Activated CD4-positive, alpha-beta T cell treated with anti-CD3 and anti-CD28 coated beads, Interleukin-2, amount 50 U/mL, for 48 hours (primary cell): Measurements from ENCODE around the gene PRKAR1B.
"Not testable (repeated sequence)": the region's sequence is repeated elsewhere in the genome, so short reads cannot be mapped to it uniquely, and the experiment has no call there.

Experiments
- DNase-seq, 2 experiments: peaks; one replicate each; pipeline ENCODE4 v3.0.0-alpha.2; 2020

The PRKAR1B gene

GRCh38 chr7:552151-552867, 174.8 kb downstream of the PRKAR1B start:
- not testable (repeated sequence) for DNase-seq

GRCh38 chr7:551615-551970, 175.5 kb downstream of the PRKAR1B start:
- DNase-seq, result not testable (repeated sequence)

GRCh38 chr7:550881-551614, 176.0 kb downstream of the PRKAR1B start:
- no peak for DNase-seq

GRCh38 chr7:549891-550625, 177.0 kb downstream of the PRKAR1B start:
- no peak for DNase-seq

- no peak for DNase-seq
Observed at GRCh38 chr7:549066-549890, 177.8 kb downstream of the PRKAR1B start.

GRCh38 chr7:548401-548800, 178.7 kb downstream of the PRKAR1B start:
- DNase-seq, result no peak

- no peak for DNase-seq
Observed at GRCh38 chr7:545470-545869, 181.6 kb downstream of the PRKAR1B start.

GRCh38 chr7:544338-545221, 182.5 kb downstream of the PRKAR1B start:
- DNase-seq, result no peak

GRCh38 chr7:543501-544337, 183.4 kb downstream of the PRKAR1B start:
- DNase-seq, result no peak

GRCh38 chr7:542713-543500, 184.2 kb downstream of the PRKAR1B start:
- peak; percentile 20 to 27 for DNase-seq

- no peak for DNase-seq
Observed at GRCh38 chr7:542131-542712, 184.9 kb downstream of the PRKAR1B start.

- no peak for DNase-seq
Observed at GRCh38 chr7:541661-542060, 185.4 kb downstream of the PRKAR1B start.

- DNase-seq, result no peak
Observed at GRCh38 chr7:540997-541396, 186.1 kb downstream of the PRKAR1B start.

- DNase-seq, result no peak
Observed at GRCh38 chr7:540579-540978, 186.5 kb downstream of the PRKAR1B start.

GRCh38 chr7:539731-540411, 187.2 kb downstream of the PRKAR1B start:
- no peak for DNase-seq

GRCh38 chr7:538764-539685, 188.1 kb downstream of the PRKAR1B start:
- no peak for DNase-seq

GRCh38 chr7:537911-538634, 189.0 kb downstream of the PRKAR1B start:
- DNase-seq, result no peak
